K562 (cell line): ENCODE results near the gene ALOX12B. TPM values are rescaled to one million over a fixed set of nuclear protein-coding genes. Genes with fewer than 3 reads are reported as not detected.

Source experiments
- BCOR ChIP-seq: fragments of 450-650 bp; IDR thresholded peaks from 2 replicates; pipeline ENCODE4 v1.6.1; 2016
- HDAC1 ChIP-seq, 2 experiments: fragments of 450-650 bp; IDR thresholded peaks; 2 replicates each; pipeline ENCODE4 v1.6.1; 2016 to 2017; ENCODE audit warnings: inconsistent platforms in 1 of 2, mild to moderate bottlenecking in 1 of 2, moderate library complexity in 1 of 2
- HNRNPL ChIP-seq: fragments of 200-400 bp; formaldehyde crosslinking; IDR thresholded peaks from 2 replicates; pipeline ENCODE4 v1.6.1; 2017; ENCODE audit warnings: low read depth, mild to moderate bottlenecking, low read length
- IRF9 ChIP-seq: fragments of 450-650 bp; IDR thresholded peaks from 2 replicates; pipeline ENCODE4 v1.6.1; 2016; ENCODE audit warnings: missing biosample characterization, missing genetic modification characterization
- KLF1 ChIP-seq: fragments of 450-650 bp; IDR thresholded peaks from 2 replicates; pipeline ENCODE4 v1.6.1; 2016; ENCODE audit warnings: missing genetic modification characterization, missing compliant biosample characterization
- MAX ChIP-seq: sonication (generic); formaldehyde crosslinking; IDR thresholded peaks from 2 replicates; pipeline ENCODE4 v1.9.0; 2022; ENCODE audit warnings: mild to moderate bottlenecking, missing genetic modification reagents
- RCOR1 ChIP-seq, 2 experiments: IDR thresholded peaks; 2 replicates each; pipeline ENCODE4 v1.6.1; 2012; ENCODE audit warnings: low read depth in 2 of 2, low read length in 2 of 2, borderline replicate concordance in 1 of 2, improper control_type of control experiment in 1 of 2
- REST ChIP-seq, 2 experiments: fragments of 450-650 bp; formaldehyde crosslinking in 1 of 2; IDR thresholded peaks; 2 replicates each; pipeline versions ENCODE4 v1.4.0 to v1.6.1; 2014 to 2020; ENCODE audit warnings: mild to moderate bottlenecking in 2 of 2, borderline replicate concordance in 1 of 2, low read depth in 1 of 2
- SMC3 ChIP-seq: conservative IDR thresholded peaks from 2 replicates; pipeline ENCODE4 v1.6.1; 2011; ENCODE audit warnings: low read depth, low read length, improper control_type of control experiment; ENCODE audit not compliant: insufficient read depth
- SRSF7 ChIP-seq: fragments of 200-400 bp; formaldehyde crosslinking; optimal IDR thresholded peaks from 2 replicates; pipeline ENCODE3; 2017; ENCODE audit warnings: mild to moderate bottlenecking, low read depth, low read length
- TFAP4 ChIP-seq: sonication (generic); formaldehyde crosslinking; IDR thresholded peaks from 2 replicates; pipeline ENCODE4 v1.8.0; 2022; ENCODE audit warnings: missing genetic modification reagents, mild to moderate bottlenecking, moderate library complexity, borderline replicate concordance
- YY1 ChIP-seq, 3 experiments: IDR thresholded peaks; 2 replicates each; pipeline ENCODE4 v1.6.1; 2011; ENCODE audit warnings: low read length in 2 of 3, mild to moderate bottlenecking in 2 of 3, moderate library complexity in 2 of 3, borderline replicate concordance in 1 of 3, control low read depth in 1 of 3, low read depth in 1 of 3; ENCODE audit not compliant: insufficient read depth in 3 of 3, insufficient replicate concordance in 2 of 3, control insufficient read depth in 1 of 3, insufficient read length in 1 of 3; ENCODE audit errors: extremely low read depth in 1 of 3
- polyA plus RNA-seq, 8 experiments: library from polyadenylated mRNA; depleted of rRNA in 4 of 8; stranded (reverse) in 5 of 8; unstranded in 3 of 8; fragments of >200 nt; fragmentation: Nextera tagmentation in 2 of 8; fragmentation: Illumina TruSeq in 1 of 8; extraction: Ambion mirVana in 2 of 8; extraction: Trizol in 1 of 8; gene quantifications; 2 replicates each; pipeline versions ENCODE4 v1.2.1 to v1.2.3, GENCODE V29; 2011 to 2014; ENCODE audit warnings: inconsistent platforms in 1 of 8, missing spikeins in 1 of 8
- total RNA-seq, 7 experiments: library from RNA; depleted of rRNA in 6 of 7; stranded (reverse); fragments of >200 nt in 6 of 7; fragmentation: Illumina TruSeq in 2 of 7; extraction: Trizol in 2 of 7; gene quantifications; 2 replicates each; pipeline versions ENCODE4 v1.2.1 to v1.2.3, GENCODE V29; 2011 to 2021; ENCODE audit warnings: low replicate concordance in 1 of 7

The ALOX12B gene
- total and polyA plus RNA-seq, 9 of the 15 experiments (the other 6 are each of a cell fraction or from before 2014, with no cell fraction given): not detected

GRCh38 chr17:8079291-8080207 is 8.0 kb downstream of the ALOX12B start (continued):
- no peak for TF ChIP-seq KLF1
- TF ChIP-seq YY1 (IDR thresholded peaks at IDR 0.05; ENCODE audit: borderline replicate concordance in 1 of 3, control insufficient read depth in 1 of 3, extremely low read depth in 1 of 3, insufficient read depth in 3 of 3, insufficient read length in 1 of 3, insufficient replicate concordance in 2 of 3, low read depth in 1 of 3, low read length in 2 of 3): peak in 1 of 3 experiments; percentile 13
- no peak for TF ChIP-seq BCOR
- TF ChIP-seq IRF9 (tag): no peak
- no peak for TF ChIP-seq SRSF7
- TF ChIP-seq RCOR1 (IDR thresholded peaks at IDR 0.05; ENCODE audit: borderline replicate concordance in 1 of 2, low read depth in 2 of 2, low read length in 2 of 2): no peak
- TF ChIP-seq HNRNPL: no peak
- TF ChIP-seq TFAP4 (CRISPR knock-in tag): 0 out of 2 replicates have a peak, but pooled peaks have one; percentile 40
- TF ChIP-seq REST (IDR thresholded peaks at IDR 0.05; ENCODE audit: borderline replicate concordance): peak; percentile 65; the same call in 1 of the 2 replicates
- TF ChIP-seq REST (CRISPR knock-in tag; IDR thresholded peaks at IDR 0.05; ENCODE audit: low read depth): no peak
- no peak for TF ChIP-seq HDAC1 (IDR thresholded peaks at IDR 0.05)
- peak; percentile 29; the same call in 1 of the 2 replicates for TF ChIP-seq MAX (CRISPR knock-in tag)
- peak; percentile 70 for TF ChIP-seq SMC3
